Stimulated activated CD4-positive, alpha-beta T cell treated with anti-CD3 and anti-CD28 coated beads, Interleukin-15, amount 100 ng/mL, for 1 hour (primary cell): ENCODE results near the gene POR.
"Not testable (repeated sequence)": the region's sequence is repeated elsewhere in the genome, so short reads cannot be mapped to it uniquely, and the experiment has no call there.

ENCODE experiments used
- DNase-seq, 2 donors: peaks; one replicate each; pipeline ENCODE4 v3.0.0-alpha.2; 2020; ENCODE audit warnings: low read depth in 1 of 2, low spot score in 1 of 2

The POR gene

GRCh38 chr7:75914655-75915415 is at the start of gene POR:
POR (plus strand) TSS chr7:75915155; CDS start chr7:75954002, 38,847 bp downstream.
- peak; percentile 97 to 98 for DNase-seq

- DNase-seq = no peak
These were observed 48.9 kb upstream of the POR start for GRCh38 chr7:75866114-75866488.

GRCh38 chr7:75866489-75867389 is 48.2 kb upstream of the POR start:
- peak in 1 of 2 donors; percentile 13 for DNase-seq

- DNase-seq = no peak
These were observed 47.6 kb upstream of the POR start for GRCh38 chr7:75867390-75867717.

- DNase-seq = no peak
These were observed 46.8 kb upstream of the POR start for GRCh38 chr7:75868153-75868552.

- no peak for DNase-seq
These were observed 45.1 kb upstream of the POR start for GRCh38 chr7:75869776-75870379.

- no peak for DNase-seq
These were observed 44.3 kb upstream of the POR start for GRCh38 chr7:75870557-75871161.

- DNase-seq = no peak
These were observed 42.7 kb upstream of the POR start for GRCh38 chr7:75872073-75872782.

- not testable (repeated sequence) for DNase-seq
These were observed 40.8 kb upstream of the POR start for GRCh38 chr7:75874180-75874579.

GRCh38 chr7:75875113-75876080 is 39.6 kb upstream of the POR start:
- no peak for DNase-seq

GRCh38 chr7:75876126-75876881 is 38.7 kb upstream of the POR start:
- no peak for DNase-seq

GRCh38 chr7:75878312-75878768 is 36.6 kb upstream of the POR start:
- no peak for DNase-seq

GRCh38 chr7:75878769-75879611 is 36.0 kb upstream of the POR start, which contains the start of gene RHBDD2:
RHBDD2 (plus strand) TSS chr7:75879034; CDS start chr7:75879083, 49 bp downstream.
- DNase-seq = peak; percentile 96 to 97

GRCh38 chr7:75879771-75880184 is 35.2 kb upstream of the POR start:
- no peak for DNase-seq

- DNase-seq = no peak
These were observed 34.7 kb upstream of the POR start for GRCh38 chr7:75880242-75880641.

GRCh38 chr7:75881436-75882095 is 33.4 kb upstream of the POR start:
- no peak for DNase-seq

- DNase-seq = not testable (repeated sequence)
These were observed 31.6 kb upstream of the POR start for GRCh38 chr7:75883265-75883824.
